Hepatocyte (in vitro differentiated cells): ENCODE results near the gene PLPPR3.

ENCODE experiments used
- CTCF ChIP-seq: fragments of 200-600 bp; sonication (generic); IDR thresholded peaks from 2 replicates; pipeline ENCODE4 v1.5.1; 2016; ENCODE audit warnings: antibody characterized with exemption, mild to moderate bottlenecking; ENCODE audit not compliant: poor library complexity
- EZH2phosphoT487 ChIP-seq: fragments of 200-600 bp; sonication (generic); IDR thresholded peaks from one replicate; pipeline ENCODE4 v1.6.1; 2018; ENCODE audit warnings: antibody characterized with exemption, mild to moderate bottlenecking, low read depth, moderate library complexity; ENCODE audit not compliant: unreplicated experiment, severe bottlenecking

DNA sequence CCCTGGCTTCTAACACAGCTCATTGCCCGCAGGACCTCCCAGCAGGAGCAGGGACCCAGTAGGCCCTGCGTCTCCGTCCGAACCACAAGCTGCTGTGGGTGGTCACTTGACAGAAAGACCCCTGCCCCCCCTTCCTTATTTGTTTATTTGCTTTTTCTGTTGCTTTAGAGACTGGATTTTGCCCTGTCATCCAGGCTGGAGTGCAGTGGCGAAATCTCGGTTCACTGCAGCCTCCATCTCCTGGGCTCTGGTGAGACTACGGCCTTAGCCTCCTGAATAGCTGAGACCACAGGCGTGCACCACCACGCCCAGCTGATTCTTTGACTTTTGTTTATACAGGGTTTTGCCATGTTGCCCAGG, 32.1 kb downstream of the PLPPR3 start:
- TF ChIP-seq CTCF (no peak), EZH2phosphoT487 (no peak)
